H1 (cell line): Measurements from ENCODE around the gene CAPZB.

Experiments
- BCL11A ChIP-seq, 2 experiments: IDR thresholded peaks; one replicate each; pipeline ENCODE4 v1.6.1; 2011; ENCODE audit warnings: low read depth in 2 of 2, low read length in 2 of 2, mild to moderate bottlenecking in 2 of 2
- CTCF ChIP-seq, 3 experiments: IDR thresholded peaks; 1 replicate in 2 of 3; 2 replicates in 1 of 3; pipeline versions ENCODE4 v1.5.1 to v1.6.1; 2011; ENCODE audit warnings: low read length in 3 of 3, mild to moderate bottlenecking in 3 of 3, inconsistent platforms in 2 of 3, low read depth in 1 of 3, moderate library complexity in 1 of 3; ENCODE audit not compliant: insufficient read depth in 1 of 3; ENCODE audit errors: control extremely low read depth in 1 of 3
- EZH2 ChIP-seq: fragments of 200-600 bp; sonication (generic); IDR thresholded peaks from 2 replicates; pipeline ENCODE4 v1.7.1; 2012; ENCODE audit warnings: low read depth, mild to moderate bottlenecking, moderate library complexity, low read length, inconsistent platforms; ENCODE audit not compliant: severe bottlenecking
- GTF2F1 ChIP-seq: IDR thresholded peaks from 2 replicates; pipeline ENCODE4 v1.6.1; 2012; ENCODE audit warnings: low read depth, low read length, improper control_type of control experiment, borderline replicate concordance
- KDM5A ChIP-seq: fragments of 200-600 bp; IDR thresholded peaks from 2 replicates; pipeline ENCODE4 v1.7.1; 2012; ENCODE audit warnings: mild to moderate bottlenecking, low read length, inconsistent platforms, mixed read lengths
- MAFK ChIP-seq: IDR thresholded peaks from 2 replicates; pipeline ENCODE4 v1.6.1; 2012; ENCODE audit warnings: low read depth, mild to moderate bottlenecking, improper control_type of control experiment, low read length
- RAD21 ChIP-seq, 2 experiments: IDR thresholded peaks in 1 of 2; conservative IDR thresholded peaks in 1 of 2; 2 replicates each; pipeline ENCODE4 v1.6.1; 2011; ENCODE audit warnings: low read depth in 2 of 2, low read length in 2 of 2, improper control_type of control experiment in 1 of 2, inconsistent platforms in 1 of 2, mild to moderate bottlenecking in 1 of 2, moderate library complexity in 1 of 2
- SIN3A ChIP-seq, 2 experiments: IDR thresholded peaks in 1 of 2; conservative IDR thresholded peaks in 1 of 2; 2 replicates each; pipeline ENCODE4 v1.6.1; 2011 to 2012; ENCODE audit warnings: low read length in 2 of 2, improper control_type of control experiment in 1 of 2, low read depth in 1 of 2, mild to moderate bottlenecking in 1 of 2
- TAF1 ChIP-seq: IDR thresholded peaks from 2 replicates; pipeline ENCODE4 v1.6.1; 2011; ENCODE audit warnings: mild to moderate bottlenecking, low read depth, low read length
- TBP ChIP-seq: IDR thresholded peaks from 2 replicates; pipeline ENCODE4 v1.6.1; 2011; ENCODE audit warnings: low read depth, low read length, improper control_type of control experiment

- TF ChIP-seq CTCF (IDR thresholded peaks at IDR 0.05; ENCODE audit: control extremely low read depth in 1 of 3, insufficient read depth in 1 of 3, low read depth in 1 of 3, low read length in 3 of 3) (no peak), SIN3A (conservative IDR thresholded peaks at IDR 0.05 in 1 of 2, IDR thresholded peaks at IDR 0.05 in 1 of 2; ENCODE audit: low read depth in 1 of 2, low read length in 2 of 2) (no peak), RAD21 (IDR thresholded peaks at IDR 0.05 in 1 of 2, conservative IDR thresholded peaks at IDR 0.05 in 1 of 2; ENCODE audit: low read depth in 2 of 2, low read length in 2 of 2) (no peak), KDM5A (no peak), EZH2 (no peak), TBP (no peak), MAFK (no peak), TAF1 (no peak), BCL11A (IDR thresholded peaks at IDR 0.05; ENCODE audit: low read depth in 2 of 2, low read length in 2 of 2) (no peak), GTF2F1 (no peak)
Measured at GRCh38 chr1:19413999-19414398, 71.3 kb downstream of the CAPZB start.
